ENCODE measurements around the gene DPEP2. TPM values are rescaled to one million over a fixed set of nuclear protein-coding genes. Genes with fewer than 3 reads are reported as not detected.

DPEP2 gene
- total and polyA plus RNA-seq, 2 experiments from 2014 or later: not detected

- no peaks in the 10 kb centered on the region for H3K4me1 ChIP-seq (ENCODE audit: insufficient read depth)
These were observed 46.8 kb upstream of the DPEP2 start for GRCh38 chr16:68046106-68046505.

DNA sequence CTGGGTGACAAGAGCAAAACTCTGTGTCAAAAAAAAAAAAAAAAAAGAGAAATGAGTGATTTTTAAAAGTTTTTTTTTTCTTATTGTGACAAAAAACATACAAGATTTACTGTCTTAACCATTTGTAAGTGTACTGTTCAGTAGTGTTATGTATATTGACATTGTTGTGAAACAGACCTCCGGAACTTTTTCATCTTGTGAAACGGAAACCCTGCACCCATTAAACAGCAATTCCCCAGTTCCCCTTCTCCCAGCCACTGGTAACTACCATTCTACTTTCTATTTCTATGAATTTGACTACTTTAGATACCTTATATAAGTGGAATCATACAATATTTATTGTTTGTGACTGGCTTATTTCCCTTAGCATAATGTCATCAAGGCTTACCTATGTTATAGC, 42.5 kb upstream of the DPEP2 start:
- Histone ChIP-seq H3K4me1 (ENCODE audit: insufficient read depth) (no peaks in the 10 kb centered on the region), H3K27me3 (ENCODE audit: insufficient read depth) (no peaks in the 10 kb centered on the region), H3K4me3 (no peak overlapping the region), H3K9me2 (ENCODE audit: insufficient read depth) (no peaks in the 10 kb centered on the region), H3K36me3 (ENCODE audit: insufficient read depth) (no peaks in the 10 kb centered on the region), H3K79me2 (replicated peaks; ENCODE audit: insufficient read depth) (no peaks in the 10 kb centered on the region; the same call in 1 of the 2 replicates), H3F3A (replicated peaks; ENCODE audit: low read depth) (0 out of 2 replicates have a peak, but pooled peaks cover 6% of the 10 kb centered on the region), H3K4me2 (no peak overlapping the region), H3K27ac (ENCODE audit: low read depth) (no peak overlapping the region), H2AFZ (no peak overlapping the region), H4K20me1 (replicated peaks; ENCODE audit: insufficient read depth) (peaks cover 6% of the 10 kb centered on the region)
- peaks cover 2% of the 10 kb centered on the region for H3K27me3 Mint-ChIP-seq (ENCODE audit: insufficient read depth, low read depth, poor library complexity)
- no peaks in the 10 kb centered on the region; the same call in 2 of the 3 replicates for H3K4me1 Mint-ChIP-seq
- H3K27ac Mint-ChIP-seq: no peak overlapping the region
- H3K9me3 Mint-ChIP-seq: no peaks in the 10 kb centered on the region
- TF ChIP-seq, protein P1, sequence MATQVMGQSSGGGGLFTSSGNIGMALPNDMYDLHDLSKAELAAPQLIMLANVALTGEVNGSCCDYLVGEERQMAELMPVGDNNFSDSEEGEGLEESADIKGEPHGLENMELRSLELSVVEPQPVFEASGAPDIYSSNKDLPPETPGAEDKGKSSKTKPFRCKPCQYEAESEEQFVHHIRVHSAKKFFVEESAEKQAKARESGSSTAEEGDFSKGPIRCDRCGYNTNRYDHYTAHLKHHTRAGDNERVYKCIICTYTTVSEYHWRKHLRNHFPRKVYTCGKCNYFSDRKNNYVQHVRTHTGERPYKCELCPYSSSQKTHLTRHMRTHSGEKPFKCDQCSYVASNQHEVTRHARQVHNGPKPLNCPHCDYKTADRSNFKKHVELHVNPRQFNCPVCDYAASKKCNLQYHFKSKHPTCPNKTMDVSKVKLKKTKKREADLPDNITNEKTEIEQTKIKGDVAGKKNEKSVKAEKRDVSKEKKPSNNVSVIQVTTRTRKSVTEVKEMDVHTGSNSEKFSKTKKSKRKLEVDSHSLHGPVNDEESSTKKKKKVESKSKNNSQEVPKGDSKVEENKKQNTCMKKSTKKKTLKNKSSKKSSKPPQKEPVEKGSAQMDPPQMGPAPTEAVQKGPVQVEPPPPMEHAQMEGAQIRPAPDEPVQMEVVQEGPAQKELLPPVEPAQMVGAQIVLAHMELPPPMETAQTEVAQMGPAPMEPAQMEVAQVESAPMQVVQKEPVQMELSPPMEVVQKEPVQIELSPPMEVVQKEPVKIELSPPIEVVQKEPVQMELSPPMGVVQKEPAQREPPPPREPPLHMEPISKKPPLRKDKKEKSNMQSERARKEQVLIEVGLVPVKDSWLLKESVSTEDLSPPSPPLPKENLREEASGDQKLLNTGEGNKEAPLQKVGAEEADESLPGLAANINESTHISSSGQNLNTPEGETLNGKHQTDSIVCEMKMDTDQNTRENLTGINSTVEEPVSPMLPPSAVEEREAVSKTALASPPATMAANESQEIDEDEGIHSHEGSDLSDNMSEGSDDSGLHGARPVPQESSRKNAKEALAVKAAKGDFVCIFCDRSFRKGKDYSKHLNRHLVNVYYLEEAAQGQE (IDR thresholded peaks at IDR 0.05; ENCODE audit: unreplicated experiment): no peak
- peaks cover 28% of the 10 kb centered on the region for H3K36me3 Mint-ChIP-seq (ENCODE audit: low read depth)
- ATAC-seq (no peak), DNase-seq (ENCODE audit: low spot score) (no peak)
- no peak overlapping the region for H3K4me3 Mint-ChIP-seq

More at GRCh38 chr16:68046106-68046505, 46.8 kb upstream of the DPEP2 start:
- no peak overlapping the region for H3K4me3 ChIP-seq
- H3K4me2 ChIP-seq: no peak overlapping the region
- H2AFZ ChIP-seq: no peak overlapping the region
- TF ChIP-seq JUNB (IDR thresholded peaks at IDR 0.05; ENCODE audit: unreplicated experiment) (no peak), EZH2phosphoT487 (IDR thresholded peaks at IDR 0.05; ENCODE audit: unreplicated experiment) (no peak), ZNF331 (CRISPR knock-in tag; IDR thresholded peaks at IDR 0.05; ENCODE audit: low read depth) (no peak), POLR2AphosphoS5 (IDR thresholded peaks at IDR 0.05; ENCODE audit: low read depth) (no peak), ETS1 (IDR thresholded peaks at IDR 0.05) (no peak)
- TF ChIP-seq, protein P1 (IDR thresholded peaks at IDR 0.05; ENCODE audit: unreplicated experiment): no peak
- Mint-ChIP-seq H3K4me3 (no peak overlapping the region), H3K9me3 (no peaks in the 10 kb centered on the region), H3K36me3 (ENCODE audit: low read depth) (peaks cover 16% of the 10 kb centered on the region), H3K27ac (no peak overlapping the region), H3K4me1 (no peaks in the 10 kb centered on the region), H3K27me3 (ENCODE audit: insufficient read depth, low read depth, poor library complexity) (no peaks in the 10 kb centered on the region)
- H3K79me2 ChIP-seq (replicated peaks; ENCODE audit: insufficient read depth): no peaks in the 10 kb centered on the region; the same call in 1 of the 2 replicates
- 0 out of 2 replicates have a peak, but pooled peaks cover under 1% of the 10 kb centered on the region for H3F3A ChIP-seq (replicated peaks; ENCODE audit: low read depth)
- 0 out of 2 replicates have a peak overlapping the region, but pooled peaks have one; percentile 32 for H3K27ac ChIP-seq (ENCODE audit: low read depth)
- H4K20me1 ChIP-seq (replicated peaks; ENCODE audit: insufficient read depth): peaks cover 2% of the 10 kb centered on the region
- H3K9me2 ChIP-seq (ENCODE audit: insufficient read depth): no peaks in the 10 kb centered on the region
- no peaks in the 10 kb centered on the region for H3K27me3 ChIP-seq (ENCODE audit: insufficient read depth)
- ATAC-seq: no peak
- no peak for DNase-seq (ENCODE audit: low spot score)
- no peaks in the 10 kb centered on the region for H3K36me3 ChIP-seq (ENCODE audit: insufficient read depth)

Data from GM23338 (cell line).